ENCODE measurements around the gene SEMA4D.

The SEMA4D gene

DNA sequence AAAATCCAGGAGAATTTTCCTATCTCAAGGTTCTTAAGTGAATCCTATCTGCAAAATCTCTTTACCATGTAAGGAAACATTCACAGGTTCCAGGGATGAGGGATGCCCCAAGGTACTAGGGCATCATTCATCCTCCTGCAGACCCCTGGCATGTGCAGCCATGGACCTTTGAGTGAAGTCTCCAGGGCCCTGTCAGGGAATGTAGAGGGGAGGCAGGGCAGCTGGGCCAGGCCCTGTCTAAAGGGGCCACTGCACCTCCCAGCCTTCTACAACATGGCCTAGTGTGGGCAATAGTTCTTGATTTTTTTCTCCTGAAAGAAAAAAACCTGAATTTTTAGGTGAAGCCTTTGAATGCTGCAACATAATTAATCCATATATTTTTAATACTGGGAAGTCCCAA is 63.3 kb downstream of the SEMA4D start:
- no peak overlapping the region for H3K14ac ChIP-seq (ENCODE audit: low read length)
- no peak overlapping the region for H2BK12ac ChIP-seq (ENCODE audit: low read length)
- no peak for DNase-seq (ENCODE audit: low spot score)

DNA sequence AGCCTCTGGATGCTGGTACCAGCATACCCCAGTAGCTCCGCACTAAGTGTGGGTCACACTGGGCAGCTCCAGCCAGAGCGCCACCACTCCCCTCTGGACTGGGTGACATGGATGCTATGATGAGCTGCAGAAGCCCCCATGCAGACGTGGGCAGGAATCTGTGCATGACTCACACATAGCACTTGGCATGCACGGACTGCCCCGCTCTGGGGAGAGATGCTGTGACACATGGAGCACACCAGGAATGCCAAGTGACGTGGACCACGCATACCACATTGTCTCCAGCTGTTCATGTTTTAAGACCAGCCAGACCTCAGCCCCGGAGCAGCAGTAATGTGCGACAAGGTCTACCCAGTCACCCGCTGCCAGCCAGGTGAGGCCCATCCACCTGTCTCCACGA is 64.1 kb downstream of the SEMA4D start:
- H3K36me3 ChIP-seq (replicated peaks in 1 of 2; ENCODE audit: control insufficient read depth in 2 of 2, insufficient read depth in 2 of 2, low read length in 2 of 2) = no peaks in the 10 kb centered on the region
- no peak overlapping the region for H2BK15ac ChIP-seq (ENCODE audit: low read length)
- no peak overlapping the region for H3K14ac ChIP-seq (ENCODE audit: low read length)
- peaks cover 15% of the 10 kb centered on the region for H3K79me1 ChIP-seq (ENCODE audit: low read depth, low read length)
- DNase-seq (ENCODE audit: low spot score) = no peak
- no peak overlapping the region for H2AK5ac ChIP-seq (ENCODE audit: low read depth, low read length)
- H4K91ac ChIP-seq (ENCODE audit: low read depth, low read length, poor library complexity) = no peak overlapping the region
- no peak overlapping the region for H2BK120ac ChIP-seq (ENCODE audit: low read depth, low read length)
- H4K8ac ChIP-seq (ENCODE audit: low read depth, low read length) = no peak overlapping the region
- no peak overlapping the region for H3K18ac ChIP-seq (ENCODE audit: low read length)
- H2BK12ac ChIP-seq (ENCODE audit: low read length) = no peak overlapping the region
- H3K4me2 ChIP-seq (ENCODE audit: insufficient read depth, low read length, poor library complexity, severe bottlenecking) = no peak overlapping the region
- H2AFZ ChIP-seq (ENCODE audit: low read length) = no peak overlapping the region
- H3K9ac ChIP-seq (ENCODE audit: low read depth, low read length, poor library complexity) = no peak overlapping the region
- no peak overlapping the region for H3K4me3 ChIP-seq (ENCODE audit: low read length in 2 of 2)
- no peak overlapping the region for H3K23ac ChIP-seq (ENCODE audit: low read depth, low read length, poor library complexity)
- no peak overlapping the region for H3K4ac ChIP-seq (ENCODE audit: low read length)
- no peak overlapping the region for H3K27ac ChIP-seq (replicated peaks; ENCODE audit: low read length)
- peaks cover 0 to 2% of the 10 kb centered on the region in 2 donors for H3K9me3 ChIP-seq (replicated peaks in 1 of 2; ENCODE audit: control insufficient read depth in 2 of 2, insufficient read depth in 1 of 2, low read depth in 1 of 2, low read length in 2 of 2)
- no peak overlapping the region for H2BK5ac ChIP-seq (ENCODE audit: low read length)
- H3K27me3 ChIP-seq (ENCODE audit: control insufficient read depth in 3 of 3, insufficient read depth in 3 of 3, low read depth in 1 of 3, low read length in 3 of 3) = no peaks in the 10 kb centered on the region
- WGBS, 2 donors (ENCODE audit: extremely low coverage in 2 of 2, insufficient read length in 2 of 2, insufficient replicate concordance in 1 of 2) = no CpG with 5 or more reads among the region's 11 CpGs
- H3K4me1 ChIP-seq (ENCODE audit: control insufficient read depth in 2 of 2, insufficient read depth in 1 of 2, low read depth in 1 of 2, low read length in 2 of 2) = peaks cover 0 to 23% of the 10 kb centered on the region in 2 donors

More for the DNA sequence above, 63.3 kb downstream of the SEMA4D start:
- Histone ChIP-seq H3K27me3 (ENCODE audit: control insufficient read depth in 3 of 3, insufficient read depth in 3 of 3, low read depth in 1 of 3, low read length in 3 of 3) (no peaks in the 10 kb centered on the region), H2BK120ac (ENCODE audit: low read depth, low read length) (no peak overlapping the region), H3K4me1 (ENCODE audit: control insufficient read depth in 2 of 2, insufficient read depth in 1 of 2, low read depth in 1 of 2, low read length in 2 of 2) (peaks cover 0 to 23% of the 10 kb centered on the region in 2 donors), H3K4ac (ENCODE audit: low read length) (no peak overlapping the region), H3K23ac (ENCODE audit: low read depth, low read length, poor library complexity) (no peak overlapping the region), H4K91ac (ENCODE audit: low read depth, low read length, poor library complexity) (no peak overlapping the region), H4K8ac (ENCODE audit: low read depth, low read length) (no peak overlapping the region), H3K36me3 (replicated peaks in 1 of 2; ENCODE audit: control insufficient read depth in 2 of 2, insufficient read depth in 2 of 2, low read length in 2 of 2) (no peaks in the 10 kb centered on the region), H2BK15ac (ENCODE audit: low read length) (no peak overlapping the region), H2AFZ (ENCODE audit: low read length) (no peak overlapping the region), H3K18ac (ENCODE audit: low read length) (no peak overlapping the region), H3K9me3 (replicated peaks in 1 of 2; ENCODE audit: control insufficient read depth in 2 of 2, insufficient read depth in 1 of 2, low read depth in 1 of 2, low read length in 2 of 2) (peaks cover 0 to 2% of the 10 kb centered on the region in 2 donors), H2BK5ac (ENCODE audit: low read length) (no peak overlapping the region), H3K79me1 (ENCODE audit: low read depth, low read length) (peaks cover 12% of the 10 kb centered on the region), H3K27ac (replicated peaks; ENCODE audit: low read length) (no peak overlapping the region), H3K4me3 (ENCODE audit: low read length in 2 of 2) (no peak overlapping the region), H2AK5ac (ENCODE audit: low read depth, low read length) (no peak overlapping the region), H3K9ac (ENCODE audit: low read depth, low read length, poor library complexity) (no peak overlapping the region), H3K4me2 (ENCODE audit: insufficient read depth, low read length, poor library complexity, severe bottlenecking) (no peak overlapping the region)

DNA sequence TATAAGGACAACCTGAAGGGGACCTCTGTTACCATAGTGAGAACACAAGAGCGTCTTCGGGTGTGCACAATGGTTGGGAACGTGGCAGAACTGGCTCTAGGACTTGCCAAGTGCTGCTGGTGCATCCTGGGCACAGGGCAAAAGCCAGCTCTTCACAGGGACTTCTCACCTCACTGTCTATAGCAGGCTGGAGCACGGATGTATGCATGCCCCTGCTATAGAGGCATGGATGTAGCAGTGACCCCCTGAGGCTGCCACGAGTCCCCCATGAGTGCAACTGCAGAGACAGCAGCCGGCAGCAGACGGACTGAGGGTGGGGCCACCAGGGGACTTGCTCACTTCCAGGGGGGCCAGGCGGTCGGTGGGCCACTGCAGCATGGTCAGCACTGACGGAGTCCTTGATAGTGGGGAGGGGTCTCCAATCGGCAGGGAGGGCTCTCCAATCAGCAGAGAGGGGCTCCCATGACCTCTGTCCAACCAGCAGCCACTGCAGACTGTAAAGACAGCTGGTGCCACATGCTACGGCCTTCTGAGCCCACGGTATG is 64.9 kb downstream of the SEMA4D start:
- Histone ChIP-seq H3K27me3 (ENCODE audit: control insufficient read depth in 3 of 3, insufficient read depth in 3 of 3, low read depth in 1 of 3, low read length in 3 of 3) (no peaks in the 10 kb centered on the region), H3K14ac (ENCODE audit: low read length) (no peak overlapping the region), H4K8ac (ENCODE audit: low read depth, low read length) (no peak overlapping the region), H3K9me3 (replicated peaks in 1 of 2; ENCODE audit: control insufficient read depth in 2 of 2, insufficient read depth in 1 of 2, low read depth in 1 of 2, low read length in 2 of 2) (peaks cover 0 to 2% of the 10 kb centered on the region in 2 donors), H2AFZ (ENCODE audit: low read length) (no peak overlapping the region), H2AK5ac (ENCODE audit: low read depth, low read length) (peak overlapping the region; percentile 9), H3K9ac (ENCODE audit: low read depth, low read length, poor library complexity) (no peak overlapping the region), H3K4me3 (ENCODE audit: low read length in 2 of 2) (no peak overlapping the region), H2BK12ac (ENCODE audit: low read length) (no peak overlapping the region), H3K4ac (ENCODE audit: low read length) (no peak overlapping the region), H3K4me1 (ENCODE audit: control insufficient read depth in 2 of 2, insufficient read depth in 1 of 2, low read depth in 1 of 2, low read length in 2 of 2) (peaks cover 0 to 23% of the 10 kb centered on the region in 2 donors), H4K91ac (ENCODE audit: low read depth, low read length, poor library complexity) (no peak overlapping the region), H2BK5ac (ENCODE audit: low read length) (no peak overlapping the region), H3K79me1 (ENCODE audit: low read depth, low read length) (peaks cover 20% of the 10 kb centered on the region), H3K27ac (replicated peaks; ENCODE audit: low read length) (no peak overlapping the region), H3K36me3 (replicated peaks in 1 of 2; ENCODE audit: control insufficient read depth in 2 of 2, insufficient read depth in 2 of 2, low read length in 2 of 2) (no peaks in the 10 kb centered on the region), H2BK15ac (ENCODE audit: low read length) (no peak overlapping the region), H3K4me2 (ENCODE audit: insufficient read depth, low read length, poor library complexity, severe bottlenecking) (no peak overlapping the region), H3K18ac (ENCODE audit: low read length) (no peak overlapping the region), H2BK120ac (ENCODE audit: low read depth, low read length) (no peak overlapping the region), H3K23ac (ENCODE audit: low read depth, low read length, poor library complexity) (no peak overlapping the region)
- no CpG with 5 or more reads among the region's 13 CpGs for WGBS, 2 donors (ENCODE audit: extremely low coverage in 2 of 2, insufficient read length in 2 of 2, insufficient replicate concordance in 1 of 2)
- no peak for DNase-seq (ENCODE audit: low spot score)

DNA sequence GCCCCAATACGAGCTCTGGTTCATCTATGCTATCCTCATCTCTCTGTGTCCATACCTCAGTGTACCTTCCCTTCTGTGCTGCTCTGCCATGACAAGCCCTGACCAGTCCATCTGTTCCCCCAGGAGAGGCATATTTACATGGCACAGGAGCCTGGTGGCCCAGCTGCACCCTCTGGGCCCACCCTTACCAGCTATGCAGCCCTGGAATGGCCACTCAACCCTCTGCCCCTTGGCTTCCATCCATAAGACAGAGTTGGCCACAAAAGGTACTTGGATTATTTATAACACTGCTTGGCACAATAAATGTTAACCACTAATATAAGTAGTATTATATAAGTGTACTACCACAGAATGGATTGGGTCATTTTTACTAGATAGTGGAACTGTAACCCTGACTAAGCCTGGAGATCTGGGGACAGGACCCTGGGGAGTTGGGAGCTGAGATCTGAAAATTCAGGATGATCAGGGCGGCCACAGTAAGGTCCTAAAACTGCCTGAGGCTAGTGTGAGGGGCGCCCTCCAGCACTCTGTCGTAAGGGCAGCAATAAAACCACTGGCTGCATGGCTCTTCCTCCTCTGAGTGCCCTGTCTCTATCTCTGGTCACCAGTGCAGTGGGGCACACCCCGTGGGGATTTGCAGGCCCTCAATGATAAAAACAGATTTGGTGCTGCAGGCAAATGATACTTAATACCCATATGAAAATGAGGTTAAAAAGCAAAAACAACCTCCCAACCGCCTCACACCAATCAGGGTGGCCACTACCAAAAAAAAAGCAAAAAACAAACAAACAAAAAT is 65.8 kb downstream of the SEMA4D start:
- H2BK15ac ChIP-seq (ENCODE audit: low read length) = no peak overlapping the region
- peak overlapping the region; percentile 63 for H3K18ac ChIP-seq (ENCODE audit: low read length)
- H3K4me2 ChIP-seq (ENCODE audit: insufficient read depth, low read length, poor library complexity, severe bottlenecking) = no peak overlapping the region
- H3K4me3 ChIP-seq (ENCODE audit: low read length in 2 of 2) = no peak overlapping the region
- H3K4ac ChIP-seq (ENCODE audit: low read length) = no peak overlapping the region
- no peak for DNase-seq (ENCODE audit: low spot score)
- H3K23ac ChIP-seq (ENCODE audit: low read depth, low read length, poor library complexity) = no peak overlapping the region
- H3K4me1 ChIP-seq (ENCODE audit: control insufficient read depth in 2 of 2, insufficient read depth in 1 of 2, low read depth in 1 of 2, low read length in 2 of 2) = peaks cover 0 to 21% of the 10 kb centered on the region in 2 donors
- no peak overlapping the region for H3K14ac ChIP-seq (ENCODE audit: low read length)
- no peaks in the 10 kb centered on the region for H3K36me3 ChIP-seq (replicated peaks in 1 of 2; ENCODE audit: control insufficient read depth in 2 of 2, insufficient read depth in 2 of 2, low read length in 2 of 2)
- no CpG with 5 or more reads among the region's 6 CpGs for WGBS, 2 donors (ENCODE audit: extremely low coverage in 2 of 2, insufficient read length in 2 of 2, insufficient replicate concordance in 1 of 2)
- H2AFZ ChIP-seq (ENCODE audit: low read length) = no peak overlapping the region
- no peak overlapping the region for H2BK5ac ChIP-seq (ENCODE audit: low read length)
- no peak overlapping the region for H2BK120ac ChIP-seq (ENCODE audit: low read depth, low read length)
- peaks cover 17% of the 10 kb centered on the region for H3K79me1 ChIP-seq (ENCODE audit: low read depth, low read length)
- peaks cover 0 to 3% (median 0%) of the 10 kb centered on the region in 3 experiments for H3K27me3 ChIP-seq (ENCODE audit: control insufficient read depth in 3 of 3, insufficient read depth in 3 of 3, low read depth in 1 of 3, low read length in 3 of 3)
- no peak overlapping the region for H2AK5ac ChIP-seq (ENCODE audit: low read depth, low read length)
- no peak overlapping the region for H4K8ac ChIP-seq (ENCODE audit: low read depth, low read length)
- H4K91ac ChIP-seq (ENCODE audit: low read depth, low read length, poor library complexity) = no peak overlapping the region
- H3K9me3 ChIP-seq (replicated peaks in 1 of 2; ENCODE audit: control insufficient read depth in 2 of 2, insufficient read depth in 1 of 2, low read depth in 1 of 2, low read length in 2 of 2) = peaks cover 0 to 2% of the 10 kb centered on the region in 2 donors
- no peak overlapping the region for H3K27ac ChIP-seq (replicated peaks; ENCODE audit: low read length)
- no peak overlapping the region for H2BK12ac ChIP-seq (ENCODE audit: low read length)
- H3K9ac ChIP-seq (ENCODE audit: low read depth, low read length, poor library complexity) = no peak overlapping the region

Measured in neuronal stem cell (in vitro differentiated cells).